Esophagus muscularis mucosa (tissue), 4 donors: Measurements from ENCODE around the gene TMEM50B. TPM values are rescaled to one million over a fixed set of nuclear protein-coding genes. Genes with fewer than 3 reads are reported as not detected.

Experiments used
- DNase-seq: peaks from one replicate; pipeline ENCODE4 v3.0.0-alpha.2; 2017; ENCODE audit errors: extremely low spot score
- H3K27ac ChIP-seq, 4 donors: fragments of 200-600 bp; sonication (generic); replicated peaks in 1 of 4; 1 replicate in 3 of 4; 2 replicates in 1 of 4; pipeline ENCODE4 v1.5.1; 2016 to 2019; ENCODE audit warnings: mild to moderate bottlenecking in 1 of 4
- H3K27me3 ChIP-seq, 4 donors: fragments of 200-600 bp; sonication (generic); one replicate each; pipeline versions ENCODE4 v1.5.1 to v1.6.0; 2016 to 2019
- H3K36me3 ChIP-seq, 4 donors: fragments of 200-600 bp; sonication (generic); one replicate each; pipeline ENCODE4 v1.5.1; 2016 to 2019
- H3K4me1 ChIP-seq, 4 donors: fragments of 200-600 bp; sonication (generic); one replicate each; pipeline ENCODE4 v1.5.1; 2016 to 2019
- H3K4me3 ChIP-seq, 4 donors: fragments of 200-600 bp; sonication (generic); 1 replicate in 2 of 4; 2 replicates in 2 of 4; pipeline ENCODE4 v1.5.1; 2016 to 2019; ENCODE audit warnings: mild to moderate bottlenecking in 4 of 4, moderate library complexity in 1 of 4
- H3K9me3 ChIP-seq, 4 donors: fragments of 200-600 bp; sonication (generic); 1 replicate in 3 of 4; 2 replicates in 1 of 4; pipeline ENCODE4 v1.5.1; 2016 to 2019
- EP300 ChIP-seq: sonication (generic); formaldehyde crosslinking; IDR thresholded peaks from one replicate; pipeline ENCODE4 v1.6.1; 2017; ENCODE audit warnings: antibody characterized with exemption
- POLR2A ChIP-seq: fragments of 450-650 bp; IDR thresholded peaks from one replicate; pipeline ENCODE4 v1.6.1; 2017; ENCODE audit warnings: antibody characterized with exemption, moderate library complexity, mild to moderate bottlenecking, low read depth
- POLR2AphosphoS5 ChIP-seq, 2 donors: sonication (generic); formaldehyde crosslinking; IDR thresholded peaks; one replicate each; pipeline ENCODE4 v1.6.1; 2017; ENCODE audit warnings: antibody characterized with exemption in 2 of 2
- WGBS: methylation state at CpG from one replicate; pipeline ENCODE4 v1.1.5; 2018; 5-methylcytosine and 5-hydroxymethylcytosine counted together
- intact Hi-C: fragments of 100-400 bp; cut with DNase I; formaldehyde crosslinking; loops from one replicate; pipeline ENCODE4 v1.15.1; 2023
- total RNA-seq, 4 donors: library from RNA; depleted of rRNA; stranded (reverse); fragments of >200 nt; gene quantifications; one replicate each; pipeline versions ENCODE4 v1.1.0 to v1.2.1, GENCODE V29; 2016
- TF ChIP-seq, protein P1 (sequence below), 3 experiments: fragments of 200-600 bp in 2 of 3; fragments of 450-650 bp in 1 of 3; sonication (generic) in 2 of 3; IDR thresholded peaks; one replicate each; pipeline ENCODE4 v1.5.1; 2017 to 2019; ENCODE audit warnings: antibody characterized with exemption in 3 of 3, mild to moderate bottlenecking in 2 of 3, moderate library complexity in 1 of 3

Gene TMEM50B
- total RNA-seq, 4 donors from 2014 or later, result 40.2 to 95.1 (median 67.2) TPM

DNA sequence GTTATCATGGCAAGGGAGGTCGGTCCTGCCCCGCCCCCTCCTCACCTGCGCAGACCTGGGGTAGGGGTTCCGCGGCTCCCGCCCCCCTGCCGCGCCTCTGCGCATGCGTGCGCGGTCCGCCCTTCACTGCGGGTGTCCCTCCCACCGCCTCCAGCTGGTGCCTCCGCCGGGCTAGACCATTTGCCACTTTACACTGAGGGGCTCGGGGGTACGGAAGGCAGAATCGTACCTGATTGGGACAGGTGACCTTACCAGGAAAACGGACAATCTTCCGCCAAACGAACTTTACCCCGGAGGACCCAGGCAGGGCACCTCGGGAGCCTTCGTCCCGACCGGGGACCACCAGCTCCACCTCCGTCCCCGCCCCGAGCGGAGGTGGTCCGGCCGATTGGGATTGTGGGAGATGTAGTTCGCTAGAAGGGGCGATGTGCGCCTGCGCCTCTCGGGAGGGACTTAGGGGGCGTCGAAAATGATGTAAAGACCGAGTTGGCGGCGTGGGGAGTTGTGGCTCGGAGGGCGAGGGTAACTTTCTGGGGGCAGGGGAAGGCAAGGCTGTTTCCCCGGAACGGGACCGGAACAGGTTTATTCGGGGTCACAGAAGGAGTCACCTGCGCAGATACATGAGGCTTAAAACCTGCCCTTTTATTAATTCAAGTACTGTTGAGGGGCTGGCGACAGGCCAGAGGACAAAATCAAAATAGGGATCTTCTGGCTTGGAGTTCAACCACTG, 11.8 kb upstream of the TMEM50B start, which contains the start of gene DNAJC28:
Gene DNAJC28, minus strand, starts transcription at position 344 of the 730 bp plus-strand sequence. CDS start 2,323 bp downstream, outside the sequence.
- 1% methylated on average over 42 of the region's 52 CpGs for WGBS

DNA sequence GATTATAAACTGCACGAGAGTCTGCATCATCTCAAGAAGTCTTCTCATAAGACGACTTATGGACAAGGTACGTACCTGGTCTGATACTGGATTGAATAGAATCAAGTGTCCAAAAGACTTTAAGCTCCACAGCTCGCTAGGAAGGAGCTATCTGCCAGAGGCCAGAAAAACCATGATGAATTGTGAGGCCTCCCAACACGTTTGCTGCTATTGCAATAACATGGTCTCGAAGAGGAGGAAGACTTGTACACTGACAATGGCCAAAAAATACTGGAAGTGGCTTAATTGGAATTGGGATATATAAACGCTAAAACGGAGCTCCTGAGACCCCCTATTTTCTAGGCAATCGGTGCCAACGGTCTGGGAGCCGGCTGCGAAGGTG, 11.2 kb upstream of the TMEM50B start:
- 15% methylated on average over 12 of the region's 12 CpGs for WGBS
- H3K27me3 ChIP-seq, result no peaks in the 10 kb centered on the region
- H3K4me1 ChIP-seq, result peaks cover 4 to 15% (median 10%) of the 10 kb centered on the region in 4 donors
- intact Hi-C loops, result no loop called here
- no peak for DNase-seq
- H3K9me3 ChIP-seq, result no peaks in the 10 kb centered on the region
- H3K36me3 ChIP-seq, result no peaks in the 10 kb centered on the region
- TF ChIP-seq POLR2A (no peak), EP300 (no peak), POLR2AphosphoS5 (IDR thresholded peaks at IDR 0.05) (no peak)
- TF ChIP-seq, protein P1, sequence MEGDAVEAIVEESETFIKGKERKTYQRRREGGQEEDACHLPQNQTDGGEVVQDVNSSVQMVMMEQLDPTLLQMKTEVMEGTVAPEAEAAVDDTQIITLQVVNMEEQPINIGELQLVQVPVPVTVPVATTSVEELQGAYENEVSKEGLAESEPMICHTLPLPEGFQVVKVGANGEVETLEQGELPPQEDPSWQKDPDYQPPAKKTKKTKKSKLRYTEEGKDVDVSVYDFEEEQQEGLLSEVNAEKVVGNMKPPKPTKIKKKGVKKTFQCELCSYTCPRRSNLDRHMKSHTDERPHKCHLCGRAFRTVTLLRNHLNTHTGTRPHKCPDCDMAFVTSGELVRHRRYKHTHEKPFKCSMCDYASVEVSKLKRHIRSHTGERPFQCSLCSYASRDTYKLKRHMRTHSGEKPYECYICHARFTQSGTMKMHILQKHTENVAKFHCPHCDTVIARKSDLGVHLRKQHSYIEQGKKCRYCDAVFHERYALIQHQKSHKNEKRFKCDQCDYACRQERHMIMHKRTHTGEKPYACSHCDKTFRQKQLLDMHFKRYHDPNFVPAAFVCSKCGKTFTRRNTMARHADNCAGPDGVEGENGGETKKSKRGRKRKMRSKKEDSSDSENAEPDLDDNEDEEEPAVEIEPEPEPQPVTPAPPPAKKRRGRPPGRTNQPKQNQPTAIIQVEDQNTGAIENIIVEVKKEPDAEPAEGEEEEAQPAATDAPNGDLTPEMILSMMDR (IDR thresholded peaks at IDR 0.05), result no peak
- H3K27ac ChIP-seq, result peak overlapping the region; percentile 79 to 87 (median 86)
- H3K4me3 ChIP-seq, result peak overlapping the region; percentile 78 to 87 (median 78)

More for the DNA sequence above, 11.8 kb upstream of the TMEM50B start, which contains the start of gene DNAJC28:
- Histone ChIP-seq H3K4me3 (peak within 1 kb of the TSS; percentile 78 to 87 (median 78)), H3K36me3 (no peaks in the 10 kb centered on the region), H3K9me3 (no peaks in the 10 kb centered on the region), H3K4me1 (peaks cover 4 to 15% (median 10%) of the 10 kb centered on the region in 4 donors), H3K27me3 (no peaks in the 10 kb centered on the region), H3K27ac (peak within 1 kb of the TSS; percentile 79 to 87 (median 86))
- intact Hi-C loops, result no loop called here
- DNase-seq, result peak; percentile 98
- TF ChIP-seq POLR2A (peak; percentile 25), POLR2AphosphoS5 (IDR thresholded peaks at IDR 0.05) (peak; percentile 76 to 84)
- TF ChIP-seq, protein P1 (IDR thresholded peaks at IDR 0.05), result no peak

DNA sequence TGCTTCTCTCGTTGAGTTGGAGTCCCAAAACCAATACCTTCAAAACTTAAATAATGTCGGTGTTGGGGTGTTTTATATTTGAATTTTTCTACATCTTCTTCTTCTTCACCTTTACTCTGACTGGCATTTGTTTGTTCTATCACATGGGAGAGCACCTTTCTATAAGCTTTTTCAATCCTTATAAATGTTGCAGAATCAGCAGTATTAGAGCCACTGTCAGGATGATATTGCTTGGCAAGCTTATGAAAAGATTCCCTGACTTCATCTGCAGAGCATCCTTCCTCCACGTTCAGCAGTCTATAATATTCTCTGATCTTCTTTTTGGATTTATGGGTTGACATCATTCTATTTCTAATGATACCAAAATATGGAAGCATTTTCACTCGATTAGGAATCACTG, 9.2 kb upstream of the TMEM50B start:
- H3K9me3 ChIP-seq, result no peaks in the 10 kb centered on the region
- H3K27ac ChIP-seq, result no peak overlapping the region
- H3K4me3 ChIP-seq, result no peak overlapping the region
- 92% methylated on average over 4 of the region's 4 CpGs for WGBS
- TF ChIP-seq, protein P1 (IDR thresholded peaks at IDR 0.05), result no peak
- no peak for TF ChIP-seq EP300
- no peak for TF ChIP-seq POLR2AphosphoS5 (IDR thresholded peaks at IDR 0.05)
- TF ChIP-seq POLR2A, result no peak
- DNase-seq, result no peak
- no peaks in the 10 kb centered on the region for H3K36me3 ChIP-seq
- H3K27me3 ChIP-seq, result no peaks in the 10 kb centered on the region
- intact Hi-C loops, result no loop called here
- peaks cover 4 to 15% (median 10%) of the 10 kb centered on the region in 4 donors for H3K4me1 ChIP-seq

DNA sequence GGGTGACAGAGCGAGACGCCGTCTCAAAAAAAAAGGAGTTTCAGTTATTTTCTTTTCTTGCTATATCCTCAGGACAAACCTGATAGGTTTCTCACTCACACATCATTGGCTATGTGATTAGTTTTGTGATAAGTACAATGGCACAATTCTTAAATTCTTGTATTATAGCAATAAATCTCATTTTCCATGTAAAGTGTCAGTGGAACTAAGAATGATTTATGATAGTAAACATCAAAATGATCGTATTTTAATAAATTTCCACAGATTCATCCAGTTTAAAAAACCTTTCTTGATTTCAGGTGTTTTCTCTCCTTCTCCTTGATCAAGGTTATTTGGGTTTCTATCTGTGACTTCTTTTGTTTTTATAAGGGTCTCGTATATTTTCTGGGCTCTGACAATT, 8.2 kb upstream of the TMEM50B start:
- TF ChIP-seq, protein P1 (IDR thresholded peaks at IDR 0.05), result no peak
- TF ChIP-seq POLR2A, result no peak
- no peak for TF ChIP-seq EP300
- no peak for DNase-seq
- no peaks in the 10 kb centered on the region for H3K36me3 ChIP-seq
- H3K27me3 ChIP-seq, result no peaks in the 10 kb centered on the region
- no peak overlapping the region for H3K27ac ChIP-seq
- WGBS, result 96% methylated on average over 5 of the region's 5 CpGs
- intact Hi-C loops, result no loop called here
- peaks cover 4 to 15% (median 10%) of the 10 kb centered on the region in 4 donors for H3K4me1 ChIP-seq
- no peak overlapping the region for H3K4me3 ChIP-seq
- no peaks in the 10 kb centered on the region for H3K9me3 ChIP-seq
